AG04450 (cell line): ENCODE measurements around the gene FAIM. TPM values are rescaled to one million over a fixed set of nuclear protein-coding genes. Genes with fewer than 3 reads are reported as not detected.

Source experiments
- CTCF ChIA-PET: fragments of 300-600, 350-600 bp; formaldehyde crosslinking; extraction: SDS; loops from one replicate; lab custom pipeline; 2022; ENCODE audit warnings: antibody characterized with exemption, inconsistent platforms; lab: Charles Lee
- POLR2A ChIA-PET: fragments of 350-600 bp; formaldehyde crosslinking; extraction: SDS; loops from one replicate; lab custom pipeline; 2021; ENCODE audit warnings: antibody characterized with exemption, inconsistent platforms; lab: Yijun Ruan, JAX
- DNase-seq: peaks from one replicate; pipeline ENCODE4 v3.0.0-alpha.2; 2011; ENCODE audit warnings: low read depth, low spot score
- H3K27ac ChIP-seq: one replicate; pipeline ENCODE4 v1.5.1; 2012; ENCODE audit warnings: low read depth, low read length, control low read depth
- H3K27me3 ChIP-seq: one replicate; pipeline ENCODE4 v1.6.0; 2012; ENCODE audit warnings: low read length; ENCODE audit not compliant: control insufficient read depth, insufficient read depth
- H3K4me3 ChIP-seq: 2 replicates; pipeline ENCODE4 v1.5.1; 2011; ENCODE audit warnings: mild to moderate bottlenecking, low read depth, low read length, control low read depth
- H3K9me3 ChIP-seq: 2 replicates; pipeline ENCODE4 v1.5.1; 2012; ENCODE audit warnings: low read length; ENCODE audit not compliant: control insufficient read depth, insufficient read depth
- CTCF ChIP-seq: IDR thresholded peaks from 2 replicates; pipeline ENCODE4 v1.5.1; 2011; ENCODE audit warnings: low read depth, low read length, control low read depth, inconsistent platforms
- polyA plus RNA-seq: library from polyadenylated mRNA; depleted of rRNA; stranded (reverse); fragments of >200 nt; gene quantifications from 2 replicates; pipeline ENCODE4 v1.2.3, GENCODE V29; 2011

FAIM gene
- polyA plus RNA-seq, 1 experiment = 5.7 TPM

GRCh38 chr3:138649134-138649533 is 40.6 kb downstream of the FAIM start:
- Histone ChIP-seq H3K4me3 (no peak overlapping the region), H3K9me3 (peaks cover 9% of the 10 kb centered on the region), H3K27me3 (no peaks in the 10 kb centered on the region), H3K27ac (no peak overlapping the region)
- TF ChIP-seq CTCF = no peak
- ChIA-PET POLR2A (no interaction called here), CTCF (interaction anchor here (1.4 kb wide), 1 partner anchor 284 kb away, joined by 3 read pairs; no protein-coding TSS in a partner anchor)
- DNase-seq = no peak

GRCh38 chr3:138653567-138653966 is 45.0 kb downstream of the FAIM start:
- no peak for DNase-seq
- H3K4me3 ChIP-seq = no peak overlapping the region
- CTCF ChIA-PET = no interaction called here
- peaks cover 9% of the 10 kb centered on the region for H3K9me3 ChIP-seq
- H3K27ac ChIP-seq = no peak overlapping the region
- POLR2A ChIA-PET = no interaction called here
- no peak for TF ChIP-seq CTCF
- no peaks in the 10 kb centered on the region for H3K27me3 ChIP-seq

- no peak overlapping the region for H3K4me3 ChIP-seq
- TF ChIP-seq CTCF = no peak
- H3K27ac ChIP-seq = no peak overlapping the region
- ChIA-PET CTCF (interaction anchor here (0.6 kb wide), 1 partner anchor 20 kb away, joined by 3 read pairs; no protein-coding TSS in a partner anchor), POLR2A (no interaction called here)
- H3K9me3 ChIP-seq = no peaks in the 10 kb centered on the region
- DNase-seq = no peak
- H3K27me3 ChIP-seq = no peaks in the 10 kb centered on the region
Measured at GRCh38 chr3:138657508-138657907, 48.9 kb downstream of the FAIM start.

GRCh38 chr3:138668107-138668506 is 59.5 kb downstream of the FAIM start:
- DNase-seq = no peak
- no peak for TF ChIP-seq CTCF
- no peak overlapping the region for H3K27ac ChIP-seq
- CTCF ChIA-PET = interaction anchor here (0.7 to 1.4 kb wide), 2 partner anchors 247 to 255 kb away, joined by 3 read pairs; no protein-coding TSS in a partner anchor
- no peak overlapping the region for H3K4me3 ChIP-seq
- H3K27me3 ChIP-seq = no peaks in the 10 kb centered on the region
- POLR2A ChIA-PET = no interaction called here
- no peaks in the 10 kb centered on the region for H3K9me3 ChIP-seq

GRCh38 chr3:138670407-138670806 is 61.8 kb downstream of the FAIM start:
- no peak for DNase-seq
- no peak for TF ChIP-seq CTCF
- Histone ChIP-seq H3K27me3 (no peaks in the 10 kb centered on the region), H3K4me3 (no peak overlapping the region), H3K27ac (no peak overlapping the region), H3K9me3 (peaks cover 8% of the 10 kb centered on the region)
- CTCF ChIA-PET = interaction anchor here (1.1 to 1.8 kb wide), 5 partner anchors 28 to 253 kb away, joined by 3 to 16 read pairs (median 5); partner anchors contain the start of gene CEP70
- POLR2A ChIA-PET = no interaction called here
